Nephron progenitor cell (in vitro differentiated cells): ENCODE results near the gene CLK1.

Experiments used
- DNase-seq: peaks from one replicate; pipeline ENCODE4 v3.0.0; 2021
- H3K27ac Mint-ChIP-seq: 2 replicates; pipeline ENCODE4 v1.8.0; 2021; ENCODE audit warnings: mild to moderate bottlenecking, moderate library complexity, mixed read lengths
- H3K27me3 Mint-ChIP-seq: 2 replicates; pipeline ENCODE4 v1.8.0; 2021; ENCODE audit warnings: mild to moderate bottlenecking, low read depth, mixed read lengths; ENCODE audit not compliant: poor library complexity
- H3K36me3 Mint-ChIP-seq: 2 replicates; pipeline ENCODE4 v1.8.0; 2021; ENCODE audit warnings: low read depth, mixed read lengths
- H3K4me1 Mint-ChIP-seq: 2 replicates; pipeline ENCODE4 v1.8.0; 2021; ENCODE audit warnings: mixed read lengths
- H3K4me3 Mint-ChIP-seq: 2 replicates; pipeline ENCODE4 v1.8.0; 2021; ENCODE audit warnings: mild to moderate bottlenecking, moderate library complexity, mixed read lengths
- H3K9me3 Mint-ChIP-seq: 2 replicates; pipeline ENCODE4 v1.8.0; 2021; ENCODE audit warnings: mild to moderate bottlenecking, moderate library complexity, mixed read lengths
- CTCF ChIP-seq: fragments of 200-600 bp; sonication (generic); IDR thresholded peaks from 2 replicates; pipeline ENCODE4 v1.5.0; 2021; ENCODE audit warnings: antibody characterized with exemption

The CLK1 gene

DNA sequence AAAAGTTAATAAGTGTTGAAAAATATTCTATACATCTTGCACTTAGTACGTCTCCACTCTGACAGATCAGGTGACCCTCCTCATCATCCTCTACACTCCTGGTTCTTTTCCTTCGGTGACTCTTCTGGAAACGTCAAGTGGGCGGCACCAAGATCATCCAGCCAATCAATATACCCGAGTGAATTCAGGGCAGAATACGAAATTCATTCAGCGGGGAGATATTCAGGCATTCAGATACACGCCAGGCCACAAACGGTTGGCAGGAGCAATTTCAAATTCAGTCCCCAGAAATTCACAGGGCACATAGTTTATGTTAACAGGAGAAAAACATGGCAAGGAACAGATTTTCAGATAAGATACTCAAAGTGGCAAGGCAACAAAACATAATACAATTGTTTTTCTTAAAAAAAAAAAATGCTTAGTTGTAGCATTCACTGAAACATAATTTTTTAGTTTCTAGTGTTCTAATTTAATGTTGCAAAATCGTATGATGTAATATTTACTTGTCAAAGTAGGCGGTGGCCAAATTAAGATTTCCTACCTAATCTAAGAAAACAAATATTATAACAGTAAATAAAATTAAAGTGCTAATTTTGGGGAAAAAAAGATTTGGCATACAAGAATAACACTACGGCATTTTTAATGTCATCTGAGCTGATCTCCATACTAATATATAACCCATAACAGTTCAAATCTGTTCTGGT lies 4.2 kb downstream of the CLK1 start:
- peaks cover 70% of the 10 kb centered on the region for H3K36me3 Mint-ChIP-seq
- peaks cover 54% of the 10 kb centered on the region for H3K4me1 Mint-ChIP-seq
- no peak for DNase-seq
- peak overlapping the region; percentile 98 for H3K4me3 Mint-ChIP-seq
- peaks cover 3% of the 10 kb centered on the region for H3K9me3 Mint-ChIP-seq
- H3K27me3 Mint-ChIP-seq, result no peaks in the 10 kb centered on the region
- no peak for TF ChIP-seq CTCF
- H3K27ac Mint-ChIP-seq, result peak overlapping the region; percentile 46

- DNase-seq, result no peak
- peaks cover 37% of the 10 kb centered on the region for H3K4me1 Mint-ChIP-seq
- no peaks in the 10 kb centered on the region for H3K27me3 Mint-ChIP-seq
- no peak for TF ChIP-seq CTCF
- no peak overlapping the region for H3K4me3 Mint-ChIP-seq
- no peaks in the 10 kb centered on the region for H3K9me3 Mint-ChIP-seq
- H3K27ac Mint-ChIP-seq, result no peak overlapping the region
- H3K36me3 Mint-ChIP-seq, result peaks cover 93% of the 10 kb centered on the region
These were observed 7.7 kb downstream of the CLK1 start for GRCh38 chr2:200856806-200857205.

DNA sequence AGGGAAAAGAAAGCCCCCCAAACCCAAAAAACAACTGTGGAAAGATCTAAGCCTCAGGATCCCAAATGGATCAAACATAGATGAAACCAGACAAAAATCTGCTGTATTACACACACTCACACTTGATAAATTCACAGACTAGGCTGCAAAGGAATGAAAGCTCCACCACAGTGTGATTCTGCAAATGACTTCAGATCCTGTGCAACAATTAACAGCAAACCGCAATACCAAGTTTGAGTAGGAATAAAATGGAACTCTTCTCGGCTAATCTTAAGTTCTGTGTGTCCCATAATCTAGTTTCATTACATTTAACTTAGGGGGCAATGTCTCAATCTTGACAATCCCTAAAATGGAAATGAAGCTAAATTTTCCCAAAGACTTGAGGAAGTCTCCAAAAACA lies 11.9 kb downstream of the CLK1 start:
- H3K4me1 Mint-ChIP-seq, result no peaks in the 10 kb centered on the region
- H3K9me3 Mint-ChIP-seq, result no peaks in the 10 kb centered on the region
- H3K36me3 Mint-ChIP-seq, result peaks cover 65% of the 10 kb centered on the region
- H3K27me3 Mint-ChIP-seq, result peaks cover 2% of the 10 kb centered on the region
- TF ChIP-seq CTCF, result no peak
- H3K4me3 Mint-ChIP-seq, result no peak overlapping the region
- DNase-seq, result no peak
- H3K27ac Mint-ChIP-seq, result peak overlapping the region; percentile 79

GRCh38 chr2:200851398-200852248 lies 12.8 kb downstream of the CLK1 start:
- TF ChIP-seq CTCF, result no peak
- no peak for DNase-seq
- peaks cover 55% of the 10 kb centered on the region for H3K36me3 Mint-ChIP-seq

GRCh38 chr2:200850512-200851256 lies 13.8 kb downstream of the CLK1 start:
- Mint-ChIP-seq H3K4me1 (no peaks in the 10 kb centered on the region), H3K9me3 (no peaks in the 10 kb centered on the region), H3K27ac (peak overlapping the region; percentile 77), H3K36me3 (peaks cover 50% of the 10 kb centered on the region), H3K4me3 (no peak overlapping the region), H3K27me3 (peaks cover 2% of the 10 kb centered on the region)
- DNase-seq, result no peak
- no peak for TF ChIP-seq CTCF

More at GRCh38 chr2:200851398-200852248, 12.8 kb downstream of the CLK1 start:
- Mint-ChIP-seq H3K4me1 (no peaks in the 10 kb centered on the region), H3K27ac (peak overlapping the region; percentile 77), H3K9me3 (no peaks in the 10 kb centered on the region), H3K27me3 (peaks cover 2% of the 10 kb centered on the region), H3K4me3 (no peak overlapping the region)
